KOPT-K1 (cell line): Measurements from ENCODE around the gene KIR3DL3.
"Not testable (repeated sequence)": the region's sequence is repeated elsewhere in the genome, so short reads cannot be mapped to it uniquely, and the experiment has no call there.

Experiments
- H3K27ac ChIP-seq: fragments of 200-600 bp; sonication (generic); 2 replicates; pipeline ENCODE4 v1.5.1; 2016; ENCODE audit warnings: antibody characterized with exemption, mild to moderate bottlenecking, low read depth, low read length; ENCODE audit not compliant: poor library complexity, severe bottlenecking
- H3K36me3 ChIP-seq: fragments of 200-600 bp; sonication (generic); 2 replicates; pipeline ENCODE4 v1.5.1; 2017; ENCODE audit warnings: antibody characterized with exemption, mild to moderate bottlenecking, low read length, moderate library complexity; ENCODE audit not compliant: insufficient read depth
- H3K9me3 ChIP-seq: fragments of 200-600 bp; sonication (generic); 2 replicates; pipeline ENCODE4 v1.5.1; 2017; ENCODE audit warnings: antibody characterized with exemption, low read length, mild to moderate bottlenecking; ENCODE audit not compliant: insufficient read depth, poor library complexity, severe bottlenecking

Gene KIR3DL3

DNA sequence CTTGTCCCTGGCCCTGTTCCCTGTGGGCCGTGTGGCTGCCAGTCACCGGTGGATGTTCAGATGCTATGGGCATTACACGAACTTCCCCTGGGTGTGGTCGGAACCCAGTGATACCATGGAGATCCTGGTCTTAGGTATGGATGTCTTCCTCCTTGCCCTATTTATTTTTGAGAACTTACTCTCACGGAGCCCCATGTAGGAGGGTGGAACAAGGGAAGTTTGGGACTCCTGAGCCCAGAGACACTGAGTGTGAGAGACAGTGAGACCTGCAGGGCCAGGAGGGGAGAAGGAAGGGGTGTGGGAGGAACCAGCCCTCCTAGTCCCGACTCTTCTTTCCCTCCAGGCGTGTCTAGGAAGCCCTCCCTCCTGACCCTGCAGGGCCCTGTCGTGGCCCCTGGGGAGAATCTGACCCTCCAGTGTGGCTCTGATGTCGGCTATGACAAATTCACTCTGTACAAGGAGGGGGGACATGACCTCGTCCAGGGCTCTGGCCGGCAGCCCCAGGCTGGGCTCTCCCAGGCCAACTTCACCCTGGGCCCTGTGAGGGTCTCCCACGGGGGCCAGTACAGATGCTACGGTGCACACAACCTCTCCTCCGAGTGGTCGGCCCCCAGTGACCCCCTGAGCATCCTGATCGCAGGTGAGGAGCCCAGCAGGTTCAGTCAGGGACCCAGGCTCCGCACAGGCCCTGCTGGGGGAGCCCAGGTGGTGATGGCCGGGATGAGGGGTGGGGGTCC is 14.9 kb upstream of the KIR3DL3 start:
- Histone ChIP-seq H3K9me3 (no peaks in the 10 kb centered on the region), H3K36me3 (no peaks in the 10 kb centered on the region)

DNA sequence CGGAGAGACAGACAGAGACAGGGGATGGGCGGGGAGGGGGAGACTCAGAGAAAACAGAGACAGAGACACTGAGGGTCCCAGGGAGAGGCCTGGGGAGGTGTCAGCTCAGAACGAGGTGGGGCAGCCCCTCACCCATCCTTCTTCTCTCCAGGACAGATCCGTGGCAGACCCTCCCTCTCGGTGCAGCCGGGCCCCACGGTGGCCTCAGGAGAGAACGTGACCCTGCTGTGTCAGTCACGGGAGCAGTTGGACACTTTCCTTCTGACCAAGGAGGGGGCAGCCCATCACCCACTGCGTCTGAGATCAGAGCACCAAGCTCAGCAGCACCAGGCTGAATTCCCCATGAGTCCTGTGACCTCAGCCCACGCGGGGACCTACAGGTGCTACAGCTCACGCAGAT is 14.3 kb upstream of the KIR3DL3 start:
- not testable (repeated sequence) for H3K27ac ChIP-seq, H3K9me3 ChIP-seq, H3K36me3 ChIP-seq

More for the DNA sequence above, 14.9 kb upstream of the KIR3DL3 start:
- no peak overlapping the region for H3K27ac ChIP-seq

DNA sequence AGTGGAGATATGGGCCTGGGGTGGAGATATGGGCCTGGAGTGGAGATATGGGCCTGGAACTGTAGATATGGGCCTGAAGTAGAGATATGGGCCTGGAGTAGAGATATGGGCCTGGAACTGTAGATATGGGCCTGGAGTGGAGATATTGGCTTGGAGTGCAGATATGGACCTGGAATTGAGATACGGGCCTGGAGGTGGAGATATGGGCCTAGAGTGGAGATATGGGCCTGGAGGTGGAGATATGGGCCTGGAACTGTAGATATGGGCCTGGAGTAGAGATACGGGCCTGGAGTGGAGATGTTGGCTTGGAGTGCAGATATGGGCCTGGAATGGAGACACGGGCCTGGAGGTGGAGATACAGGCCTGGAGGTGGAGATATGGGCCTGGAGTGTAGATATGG is 402 bp downstream of the KIR3DL3 start:
- H3K27ac ChIP-seq: no peak overlapping the region
- no peaks in the 10 kb centered on the region for H3K36me3 ChIP-seq
- H3K9me3 ChIP-seq: peaks cover 9% of the 10 kb centered on the region

DNA sequence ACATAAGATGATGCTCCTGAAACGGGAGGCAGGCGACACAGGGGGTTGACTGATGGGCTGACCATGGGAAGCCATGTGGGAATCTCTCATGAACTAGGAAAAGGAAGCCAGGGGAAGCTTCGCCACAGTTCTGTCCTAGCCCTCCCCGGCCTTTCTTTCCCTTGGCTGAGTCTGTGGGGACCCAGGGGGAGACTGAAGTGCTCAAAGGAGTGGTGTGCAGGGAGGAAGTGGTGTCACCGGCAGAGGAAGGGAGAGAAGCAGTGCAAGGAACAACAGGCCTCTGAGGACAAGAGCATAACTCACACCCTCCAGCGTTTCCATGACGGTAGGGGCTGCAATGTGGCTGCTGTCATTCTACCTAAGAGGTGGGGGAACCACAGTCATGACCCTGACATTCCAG is 1.1 kb downstream of the KIR3DL3 start:
- Histone ChIP-seq H3K27ac (no peak overlapping the region), H3K36me3 (no peaks in the 10 kb centered on the region), H3K9me3 (peaks cover 9% of the 10 kb centered on the region)

DNA sequence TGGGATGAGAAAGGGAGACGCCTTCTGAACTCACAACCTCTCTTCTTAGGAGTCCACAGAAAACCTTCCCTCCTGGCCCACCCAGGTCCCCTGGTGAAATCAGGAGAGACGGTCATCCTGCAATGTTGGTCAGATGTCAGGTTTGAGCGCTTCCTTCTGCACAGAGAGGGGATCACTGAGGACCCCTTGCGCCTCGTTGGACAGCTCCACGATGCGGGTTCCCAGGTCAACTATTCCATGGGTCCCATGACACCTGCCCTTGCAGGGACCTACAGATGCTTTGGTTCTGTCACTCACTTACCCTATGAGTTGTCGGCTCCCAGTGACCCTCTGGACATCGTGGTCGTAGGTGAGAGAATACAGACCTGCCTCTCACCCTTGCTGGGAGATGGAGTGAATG is 3.3 kb downstream of the KIR3DL3 start:
- H3K9me3 ChIP-seq: no peaks in the 10 kb centered on the region

DNA sequence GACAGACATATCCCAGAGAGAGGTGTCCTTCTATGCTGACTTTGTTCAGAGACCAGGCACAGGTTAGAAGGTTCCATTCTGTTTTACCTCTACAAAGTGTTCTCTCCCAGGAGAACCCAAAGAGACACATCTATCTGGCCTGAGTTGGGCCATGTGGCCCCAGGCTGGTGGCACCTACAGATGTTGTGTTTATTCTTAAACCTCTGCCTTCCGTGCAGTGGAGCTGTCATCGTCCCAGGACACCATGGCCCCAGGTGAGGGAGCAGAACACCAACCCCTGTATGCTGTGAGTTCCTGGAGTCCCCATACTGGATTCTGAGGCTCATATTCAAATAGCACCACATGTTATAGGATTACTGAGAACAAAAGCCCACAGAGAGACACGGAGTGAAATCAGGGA is 3.9 kb downstream of the KIR3DL3 start:
- Histone ChIP-seq H3K9me3 (no peaks in the 10 kb centered on the region), H3K36me3 (no peaks in the 10 kb centered on the region), H3K27ac (no peak overlapping the region)

More for the DNA sequence above, 3.3 kb downstream of the KIR3DL3 start:
- Histone ChIP-seq H3K36me3 (no peaks in the 10 kb centered on the region), H3K27ac (no peak overlapping the region)

DNA sequence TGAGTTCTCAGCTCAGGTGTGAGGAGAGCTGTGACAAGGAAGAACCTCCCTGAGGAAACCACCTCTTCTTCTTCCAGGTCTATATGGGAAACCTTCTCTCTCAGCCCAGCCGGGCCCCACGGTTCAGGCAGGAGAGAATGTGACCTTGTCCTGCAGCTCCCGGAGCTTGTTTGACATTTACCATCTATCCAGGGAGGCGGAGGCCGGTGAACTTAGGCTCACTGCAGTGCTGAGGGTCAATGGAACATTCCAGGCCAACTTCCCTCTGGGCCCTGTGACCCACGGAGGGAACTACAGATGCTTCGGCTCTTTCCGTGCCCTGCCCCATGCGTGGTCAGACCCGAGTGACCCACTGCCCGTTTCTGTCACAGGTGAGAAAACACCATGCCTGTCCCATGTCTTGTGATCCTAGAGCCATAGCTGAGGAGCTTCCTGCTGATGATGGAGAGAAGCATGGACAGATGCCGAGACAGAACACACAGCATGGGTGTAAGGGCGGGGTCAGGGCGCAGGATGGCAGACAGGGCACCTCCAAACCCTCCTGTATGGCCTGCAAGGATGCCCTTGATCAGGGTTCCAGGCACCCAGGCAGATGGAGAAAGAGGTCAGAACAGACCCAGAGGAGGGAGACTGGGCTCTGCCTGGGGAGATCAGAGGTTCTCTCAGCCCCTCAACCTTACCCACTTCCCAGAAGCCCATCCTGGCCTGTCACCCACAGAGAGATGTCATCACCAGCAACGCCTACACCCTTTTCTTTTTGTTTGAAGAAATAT is 5.4 kb downstream of the KIR3DL3 start:
- H3K36me3 ChIP-seq: no peaks in the 10 kb centered on the region
- no peak overlapping the region for H3K27ac ChIP-seq
- no peaks in the 10 kb centered on the region for H3K9me3 ChIP-seq

DNA sequence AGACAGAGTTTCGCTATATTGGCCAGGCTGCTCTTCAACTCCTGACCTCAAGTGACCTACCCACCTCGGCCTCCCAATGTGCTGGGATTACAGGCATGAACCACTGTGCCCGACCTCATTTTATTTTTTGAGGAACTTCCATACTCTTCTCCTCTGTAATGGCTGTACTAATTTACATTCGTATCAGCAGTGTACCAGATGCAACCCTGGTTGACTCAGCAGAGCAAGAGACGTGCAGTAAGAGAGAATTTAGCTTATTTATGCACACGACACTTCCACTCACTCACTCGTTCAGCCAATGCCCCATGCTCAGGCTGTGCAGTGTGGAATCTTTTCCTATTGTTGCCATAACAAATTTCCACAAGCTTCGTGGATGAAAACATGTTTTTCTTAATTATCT is 6.9 kb downstream of the KIR3DL3 start:
- H3K27ac ChIP-seq: no peak overlapping the region
- no peaks in the 10 kb centered on the region for H3K9me3 ChIP-seq
- no peaks in the 10 kb centered on the region for H3K36me3 ChIP-seq

DNA sequence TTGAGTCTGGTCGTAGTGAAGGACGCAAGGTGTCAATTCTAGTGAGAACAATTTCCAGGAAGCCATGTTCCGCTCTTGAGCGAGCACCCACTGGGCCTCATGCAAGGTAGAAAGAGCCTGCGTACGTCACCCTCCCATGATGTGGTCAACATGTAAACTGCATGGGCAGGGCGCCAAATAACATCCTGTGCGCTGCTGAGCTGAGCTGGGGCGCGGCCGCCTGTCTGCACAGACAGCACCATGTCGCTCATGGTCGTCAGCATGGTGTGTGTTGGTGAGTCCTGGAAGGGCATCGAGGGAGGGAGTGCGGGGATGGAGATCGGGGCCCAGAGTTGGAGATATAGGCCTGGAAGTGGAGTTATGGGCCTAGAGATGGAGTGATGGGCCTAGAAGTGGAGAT is 14.1 kb downstream of the KIR3DL3 start, which contains the start of gene KIR2DL3:
KIR2DL3 (plus strand) TSS at position 208 of the 400 bp plus-strand sequence; CDS start at position 241, 33 bp downstream.
- H3K9me3 ChIP-seq, H3K36me3 ChIP-seq, H3K27ac ChIP-seq: not testable (repeated sequence)

DNA sequence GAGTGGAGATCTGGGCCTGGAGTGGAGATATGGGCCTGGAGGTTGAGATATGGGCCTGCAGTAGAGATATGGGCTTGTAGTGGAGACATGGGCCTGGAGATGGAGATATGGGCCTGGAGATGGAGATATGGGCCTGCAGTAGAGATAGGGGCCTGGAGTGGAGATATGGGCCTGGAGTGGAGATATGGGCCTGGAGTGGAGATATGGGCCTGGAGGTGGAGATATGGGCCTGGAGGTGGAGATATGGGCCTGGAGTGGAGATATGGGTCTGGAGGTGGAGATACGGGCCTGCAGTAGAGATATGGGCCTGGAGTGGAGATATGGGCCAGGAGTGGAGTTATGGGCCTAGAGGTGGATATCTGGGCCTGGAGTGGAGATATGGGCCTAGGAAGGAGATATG is 14.5 kb downstream of the KIR3DL3 start:
- Histone ChIP-seq H3K27ac (no peak overlapping the region), H3K36me3 (no peaks in the 10 kb centered on the region), H3K9me3 (no peaks in the 10 kb centered on the region)

DNA sequence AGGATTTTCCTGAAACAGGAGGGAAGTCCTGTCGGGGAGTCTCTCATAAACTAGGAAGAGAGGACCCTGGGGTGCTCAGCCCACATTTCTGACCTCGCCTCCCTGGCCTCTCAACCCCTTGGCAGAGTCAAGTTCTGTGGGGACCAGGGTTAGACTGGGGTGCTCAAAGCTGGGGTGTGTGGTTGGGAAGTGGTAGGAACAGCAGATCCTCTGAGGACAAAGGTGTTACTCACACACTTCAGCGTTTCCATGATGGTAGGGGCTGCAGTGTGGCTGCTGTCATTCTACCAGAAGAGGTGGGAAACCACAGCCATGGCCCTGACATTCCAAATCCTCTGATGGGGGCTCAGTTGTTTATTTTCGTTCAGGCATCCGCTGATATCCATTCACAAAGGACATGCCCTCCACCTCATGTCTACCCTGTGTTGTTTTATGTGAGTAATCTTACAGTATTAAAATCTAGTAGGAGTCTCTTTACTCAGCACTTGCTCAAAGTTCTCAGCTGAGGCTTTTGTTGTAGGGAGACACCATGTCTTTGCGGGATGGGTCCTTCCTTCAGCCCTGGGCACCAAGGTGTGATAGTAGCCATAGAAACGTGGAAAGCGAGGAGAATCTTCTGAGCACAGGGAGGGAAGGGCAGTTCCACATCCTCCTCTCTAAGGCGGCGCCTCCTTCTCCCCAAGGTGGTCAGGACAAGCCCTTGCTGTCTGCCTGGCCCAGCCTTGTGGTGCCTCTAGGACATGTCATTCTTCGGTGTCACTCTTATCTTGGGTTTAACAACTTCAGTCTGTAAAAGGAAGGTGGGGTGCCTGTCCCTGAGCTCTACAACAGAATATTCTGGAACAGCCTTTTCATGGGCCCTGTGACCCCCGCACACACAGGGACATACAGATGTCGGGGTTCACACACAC is 15.6 kb downstream of the KIR3DL3 start:
- Histone ChIP-seq H3K27ac (no peak overlapping the region), H3K36me3 (no peaks in the 10 kb centered on the region), H3K9me3 (no peaks in the 10 kb centered on the region)

DNA sequence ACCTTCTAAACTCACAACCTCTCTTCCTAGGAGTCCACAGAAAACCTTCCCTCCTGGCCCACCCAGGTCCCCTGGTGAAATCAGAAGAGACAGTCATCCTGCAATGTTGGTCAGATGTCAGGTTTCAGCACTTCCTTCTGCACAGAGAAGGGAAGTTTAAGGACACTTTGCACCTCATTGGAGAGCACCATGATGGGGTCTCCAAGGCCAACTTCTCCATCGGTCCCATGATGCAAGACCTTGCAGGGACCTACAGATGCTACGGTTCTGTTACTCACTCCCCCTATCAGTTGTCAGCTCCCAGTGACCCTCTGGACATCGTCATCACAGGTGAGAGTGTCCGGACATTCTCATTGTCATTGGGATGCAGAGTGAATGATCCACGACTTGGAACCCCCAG is 17.7 kb downstream of the KIR3DL3 start:
- H3K27ac ChIP-seq, H3K9me3 ChIP-seq, H3K36me3 ChIP-seq: not testable (repeated sequence)

DNA sequence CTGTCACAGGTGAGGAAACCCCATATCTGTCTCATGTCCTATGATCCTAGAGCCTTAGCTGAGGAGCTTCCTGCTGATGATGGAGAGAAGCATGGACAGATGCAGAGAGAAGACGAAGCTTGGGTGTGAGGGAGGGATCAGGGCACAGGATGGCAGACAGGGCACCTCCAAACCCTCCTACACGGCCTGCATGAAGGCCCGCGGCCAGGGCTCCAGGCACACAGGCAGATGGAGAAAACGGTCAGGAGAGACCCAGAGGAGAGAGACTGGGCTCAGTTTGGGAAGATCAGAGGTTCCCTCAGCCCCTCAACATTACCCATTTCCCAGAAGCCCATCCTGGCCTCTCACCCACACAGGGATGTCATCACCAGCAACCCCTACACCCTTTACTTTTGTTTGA is 19.8 kb downstream of the KIR3DL3 start:
- not testable (repeated sequence) for H3K9me3 ChIP-seq, H3K27ac ChIP-seq, H3K36me3 ChIP-seq

DNA sequence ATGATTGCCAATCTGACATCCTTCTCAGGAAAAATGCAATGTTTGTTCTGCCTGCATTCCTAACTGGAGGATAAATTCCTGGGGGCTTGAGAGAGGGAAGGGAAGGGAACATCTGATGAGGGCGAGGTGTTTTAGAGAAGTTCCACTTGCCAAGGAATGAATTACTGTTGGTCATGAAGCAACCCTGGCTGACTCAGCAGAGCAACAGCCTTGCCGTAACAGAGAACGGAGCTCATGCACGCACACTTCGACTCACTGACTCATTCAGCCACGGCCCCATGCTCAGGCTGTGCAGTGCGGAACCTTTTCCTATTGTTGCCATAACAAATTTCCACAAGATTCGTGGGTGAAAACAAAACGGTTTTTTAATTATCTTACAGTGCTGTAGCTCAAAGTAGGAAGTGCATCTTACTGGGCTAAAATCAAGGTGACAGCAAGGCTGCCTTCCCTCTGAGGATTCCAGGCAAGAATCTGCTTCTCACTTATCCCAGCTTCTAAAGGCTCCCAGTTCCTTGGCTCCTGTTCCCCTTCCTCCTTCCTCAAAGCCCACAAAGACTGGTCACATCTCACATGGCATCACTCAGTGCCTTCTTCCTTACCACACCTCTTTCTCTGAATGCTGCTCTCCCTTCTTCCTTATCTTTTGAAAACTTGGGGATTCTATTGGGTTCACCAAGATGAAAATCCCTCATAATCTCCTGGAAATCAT is 23.5 kb downstream of the KIR3DL3 start:
- not testable (repeated sequence) for H3K27ac ChIP-seq, H3K36me3 ChIP-seq, H3K9me3 ChIP-seq
